PC-3 (cell line): Measurements from ENCODE around the gene NRDC.

Experiments
- EZH2 ChIP-seq: fragments of 300-600 bp; sonication (generic); IDR thresholded peaks from one replicate; pipeline ENCODE4 v1.6.1; 2017; ENCODE audit warnings: antibody characterized with exemption, mild to moderate bottlenecking, low read length; ENCODE audit not compliant: unreplicated experiment
- TF ChIP-seq, protein P1 (sequence below): fragments of 300-600 bp; sonication (generic); conservative IDR thresholded peaks from 2 replicates; pipeline ENCODE4 v1.5.1; 2017; ENCODE audit warnings: antibody characterized with exemption, low read depth, mild to moderate bottlenecking, low read length

DNA sequence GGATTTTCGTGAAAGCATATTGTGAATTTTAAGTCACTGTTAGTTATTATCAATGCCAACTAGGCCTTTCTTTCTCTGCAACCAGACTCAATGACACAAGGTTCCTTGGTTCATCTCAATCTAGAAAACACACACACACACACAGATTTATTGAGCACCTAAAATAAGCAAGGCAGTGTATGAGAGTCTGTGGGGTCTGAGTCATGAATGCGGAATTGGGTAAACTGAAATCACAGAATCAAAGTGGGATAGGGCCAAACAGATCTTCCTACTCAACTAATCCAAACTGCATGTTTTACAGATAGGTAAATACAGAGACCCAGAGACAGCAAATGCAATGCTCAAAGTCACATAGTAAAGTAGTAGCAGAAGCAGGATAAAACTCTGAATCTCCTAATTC, 48.5 kb upstream of the NRDC start:
- TF ChIP-seq, protein P1, sequence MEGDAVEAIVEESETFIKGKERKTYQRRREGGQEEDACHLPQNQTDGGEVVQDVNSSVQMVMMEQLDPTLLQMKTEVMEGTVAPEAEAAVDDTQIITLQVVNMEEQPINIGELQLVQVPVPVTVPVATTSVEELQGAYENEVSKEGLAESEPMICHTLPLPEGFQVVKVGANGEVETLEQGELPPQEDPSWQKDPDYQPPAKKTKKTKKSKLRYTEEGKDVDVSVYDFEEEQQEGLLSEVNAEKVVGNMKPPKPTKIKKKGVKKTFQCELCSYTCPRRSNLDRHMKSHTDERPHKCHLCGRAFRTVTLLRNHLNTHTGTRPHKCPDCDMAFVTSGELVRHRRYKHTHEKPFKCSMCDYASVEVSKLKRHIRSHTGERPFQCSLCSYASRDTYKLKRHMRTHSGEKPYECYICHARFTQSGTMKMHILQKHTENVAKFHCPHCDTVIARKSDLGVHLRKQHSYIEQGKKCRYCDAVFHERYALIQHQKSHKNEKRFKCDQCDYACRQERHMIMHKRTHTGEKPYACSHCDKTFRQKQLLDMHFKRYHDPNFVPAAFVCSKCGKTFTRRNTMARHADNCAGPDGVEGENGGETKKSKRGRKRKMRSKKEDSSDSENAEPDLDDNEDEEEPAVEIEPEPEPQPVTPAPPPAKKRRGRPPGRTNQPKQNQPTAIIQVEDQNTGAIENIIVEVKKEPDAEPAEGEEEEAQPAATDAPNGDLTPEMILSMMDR = no peak
- no peak for TF ChIP-seq EZH2
